ENCODE results near the gene JSRP1.
A peak's percentile ranks its signal among the peaks of the same experiment; 100 is the strongest.

The JSRP1 gene

DNA sequence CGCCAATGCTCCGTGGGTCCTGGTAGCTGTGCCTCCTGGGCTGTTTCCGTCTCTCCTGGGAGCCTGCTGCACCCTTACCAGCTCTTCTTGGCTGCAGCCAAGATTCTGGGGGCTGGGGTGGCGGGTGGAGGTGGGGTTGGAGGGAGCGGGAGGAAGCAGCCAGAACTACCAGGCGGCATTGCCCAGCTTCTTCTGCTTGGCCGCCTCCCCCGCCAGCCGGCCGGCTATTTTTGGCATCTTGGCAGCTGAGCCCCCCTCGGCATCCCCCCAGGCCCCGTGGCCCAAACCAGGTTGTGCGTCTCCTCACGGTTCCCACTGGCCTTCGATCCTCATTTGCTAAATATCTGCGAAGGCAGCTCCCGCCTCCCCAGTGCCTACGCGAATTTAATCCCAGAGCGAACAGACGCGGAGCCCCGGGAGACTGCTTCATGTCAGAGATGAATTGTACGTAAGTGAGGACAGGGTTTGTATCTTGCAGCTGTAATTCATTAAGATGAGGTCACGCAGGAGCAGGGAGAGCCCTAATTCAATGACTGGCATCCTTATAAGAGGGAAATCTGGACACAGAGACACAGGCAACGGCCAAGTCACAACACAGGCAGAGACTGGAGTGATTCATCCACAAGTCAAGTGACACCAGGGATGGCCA is 38.6 kb upstream of the JSRP1 start:
- no peak overlapping the region for H3K27ac ChIP-seq
- TF ChIP-seq, protein P1, sequence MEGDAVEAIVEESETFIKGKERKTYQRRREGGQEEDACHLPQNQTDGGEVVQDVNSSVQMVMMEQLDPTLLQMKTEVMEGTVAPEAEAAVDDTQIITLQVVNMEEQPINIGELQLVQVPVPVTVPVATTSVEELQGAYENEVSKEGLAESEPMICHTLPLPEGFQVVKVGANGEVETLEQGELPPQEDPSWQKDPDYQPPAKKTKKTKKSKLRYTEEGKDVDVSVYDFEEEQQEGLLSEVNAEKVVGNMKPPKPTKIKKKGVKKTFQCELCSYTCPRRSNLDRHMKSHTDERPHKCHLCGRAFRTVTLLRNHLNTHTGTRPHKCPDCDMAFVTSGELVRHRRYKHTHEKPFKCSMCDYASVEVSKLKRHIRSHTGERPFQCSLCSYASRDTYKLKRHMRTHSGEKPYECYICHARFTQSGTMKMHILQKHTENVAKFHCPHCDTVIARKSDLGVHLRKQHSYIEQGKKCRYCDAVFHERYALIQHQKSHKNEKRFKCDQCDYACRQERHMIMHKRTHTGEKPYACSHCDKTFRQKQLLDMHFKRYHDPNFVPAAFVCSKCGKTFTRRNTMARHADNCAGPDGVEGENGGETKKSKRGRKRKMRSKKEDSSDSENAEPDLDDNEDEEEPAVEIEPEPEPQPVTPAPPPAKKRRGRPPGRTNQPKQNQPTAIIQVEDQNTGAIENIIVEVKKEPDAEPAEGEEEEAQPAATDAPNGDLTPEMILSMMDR (conservative IDR thresholded peaks at IDR 0.05), result no peak
- no peak for TF ChIP-seq ZFX (IDR thresholded peaks at IDR 0.05)

DNA sequence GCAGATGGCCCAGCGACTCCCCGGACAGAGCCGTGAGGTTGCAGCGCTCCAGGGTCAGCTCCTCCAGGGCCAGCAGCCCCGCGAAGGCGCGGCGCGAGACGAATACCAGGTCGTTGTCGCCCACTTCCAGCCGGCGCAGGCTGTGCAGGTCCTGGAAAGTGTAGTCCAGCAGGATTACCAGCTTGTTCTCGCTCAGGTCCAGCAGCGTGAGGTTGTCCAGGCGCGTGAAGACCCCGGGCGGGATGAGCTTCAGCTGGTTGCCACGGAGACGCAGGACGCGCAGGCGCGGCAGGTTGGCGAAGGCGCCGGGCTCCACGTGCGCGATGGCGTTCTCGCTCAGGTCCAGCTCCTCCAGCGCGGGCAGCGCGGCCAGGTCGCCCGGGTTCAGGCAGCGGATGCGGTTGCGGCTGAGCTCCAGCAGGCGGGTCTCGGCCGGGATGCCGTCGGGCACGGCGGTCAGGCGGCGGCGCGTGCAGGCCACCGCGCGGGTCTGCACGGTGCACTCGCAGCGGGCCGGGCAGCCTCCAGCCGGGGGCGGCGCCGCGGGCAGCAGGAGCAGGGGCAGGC is 35.1 kb upstream of the JSRP1 start:
- no peak for TF ChIP-seq ZFX (IDR thresholded peaks at IDR 0.05)
- TF ChIP-seq, protein P1 (conservative IDR thresholded peaks at IDR 0.05), result no peak

DNA sequence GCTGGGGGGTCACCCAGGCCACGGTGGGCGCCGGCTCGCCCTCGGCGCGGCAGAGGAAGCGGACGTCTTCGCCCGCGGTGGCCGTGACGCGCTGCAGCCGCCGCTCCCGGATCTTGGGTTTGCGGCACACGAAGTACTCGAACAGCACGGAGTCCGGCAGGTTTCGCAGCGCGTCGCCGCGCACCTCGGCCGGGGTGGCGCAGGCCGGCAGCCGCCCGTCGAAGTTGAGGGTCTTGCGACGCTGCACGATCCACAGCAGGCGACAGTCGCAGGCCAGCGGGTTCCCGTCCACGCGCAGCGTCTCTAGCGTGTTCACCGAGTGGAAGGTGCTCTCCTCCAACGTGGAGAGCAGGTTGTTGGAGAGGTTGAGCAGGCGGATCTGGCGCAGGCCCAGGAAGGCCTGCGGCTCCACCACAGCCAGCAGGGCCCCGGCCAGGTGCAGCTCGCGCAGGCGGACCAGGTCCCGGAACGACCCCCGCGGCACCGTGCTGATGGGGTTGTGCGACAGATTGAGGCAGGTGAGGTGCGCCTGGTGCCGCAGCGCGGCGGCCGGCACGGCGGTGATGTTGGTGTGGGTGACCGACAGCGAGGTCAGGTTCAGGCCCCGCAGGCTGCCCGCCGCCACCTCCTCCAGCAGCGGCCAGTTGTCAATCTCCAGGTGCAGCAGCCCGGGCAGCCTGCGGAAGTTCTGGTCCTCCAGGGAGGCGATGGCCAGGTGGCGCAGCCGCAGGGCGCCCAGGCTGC is 34.4 kb upstream of the JSRP1 start:
- H3K27ac ChIP-seq, result peak overlapping the region; percentile 24
- peak; percentile 33; the same call in 1 of the 2 replicates for TF ChIP-seq ZFX (IDR thresholded peaks at IDR 0.05)
- TF ChIP-seq, protein P1 (conservative IDR thresholded peaks at IDR 0.05), result no peak

More for the DNA sequence above, 35.1 kb upstream of the JSRP1 start:
- H3K27ac ChIP-seq, result no peak overlapping the region

DNA sequence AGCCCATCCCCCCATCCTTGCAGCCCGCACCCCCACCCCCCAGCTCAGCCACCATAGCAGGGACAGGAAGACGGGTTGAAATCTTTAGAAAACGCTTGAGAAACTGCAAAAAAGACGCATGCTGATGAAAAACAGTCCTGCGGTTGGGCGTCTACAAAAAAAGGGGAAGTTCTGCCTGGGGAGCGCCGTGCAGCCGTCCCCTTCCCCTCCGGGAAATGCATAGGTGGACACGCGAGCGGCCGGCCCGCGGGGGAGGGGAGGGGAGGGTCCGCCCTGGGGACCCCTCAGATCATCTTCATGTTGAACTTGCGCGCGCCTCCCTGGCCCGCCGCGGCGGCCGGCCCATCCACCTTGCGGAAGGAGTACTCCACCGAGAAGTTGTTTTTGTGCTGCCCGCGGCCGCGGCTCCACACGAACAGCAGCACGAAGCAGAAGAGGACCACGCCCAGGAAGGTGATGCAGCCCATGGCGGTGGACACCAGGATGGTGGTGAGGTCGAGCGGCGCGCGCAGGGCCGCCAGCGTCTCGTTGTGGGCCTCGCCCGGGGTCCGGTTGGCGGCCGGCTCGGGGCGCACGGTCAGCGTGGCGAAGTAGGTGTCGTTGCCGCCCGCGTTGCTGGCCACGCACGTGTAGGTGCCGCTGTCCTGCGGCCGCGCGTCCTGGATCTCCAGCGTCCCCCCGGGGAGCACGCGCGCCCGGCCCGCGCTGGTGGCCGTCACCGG is 33.7 kb upstream of the JSRP1 start:
- peak overlapping the region; percentile 24 for H3K27ac ChIP-seq
- TF ChIP-seq, protein P1 (conservative IDR thresholded peaks at IDR 0.05), result no peak
- TF ChIP-seq ZFX (IDR thresholded peaks at IDR 0.05), result no peak

DNA sequence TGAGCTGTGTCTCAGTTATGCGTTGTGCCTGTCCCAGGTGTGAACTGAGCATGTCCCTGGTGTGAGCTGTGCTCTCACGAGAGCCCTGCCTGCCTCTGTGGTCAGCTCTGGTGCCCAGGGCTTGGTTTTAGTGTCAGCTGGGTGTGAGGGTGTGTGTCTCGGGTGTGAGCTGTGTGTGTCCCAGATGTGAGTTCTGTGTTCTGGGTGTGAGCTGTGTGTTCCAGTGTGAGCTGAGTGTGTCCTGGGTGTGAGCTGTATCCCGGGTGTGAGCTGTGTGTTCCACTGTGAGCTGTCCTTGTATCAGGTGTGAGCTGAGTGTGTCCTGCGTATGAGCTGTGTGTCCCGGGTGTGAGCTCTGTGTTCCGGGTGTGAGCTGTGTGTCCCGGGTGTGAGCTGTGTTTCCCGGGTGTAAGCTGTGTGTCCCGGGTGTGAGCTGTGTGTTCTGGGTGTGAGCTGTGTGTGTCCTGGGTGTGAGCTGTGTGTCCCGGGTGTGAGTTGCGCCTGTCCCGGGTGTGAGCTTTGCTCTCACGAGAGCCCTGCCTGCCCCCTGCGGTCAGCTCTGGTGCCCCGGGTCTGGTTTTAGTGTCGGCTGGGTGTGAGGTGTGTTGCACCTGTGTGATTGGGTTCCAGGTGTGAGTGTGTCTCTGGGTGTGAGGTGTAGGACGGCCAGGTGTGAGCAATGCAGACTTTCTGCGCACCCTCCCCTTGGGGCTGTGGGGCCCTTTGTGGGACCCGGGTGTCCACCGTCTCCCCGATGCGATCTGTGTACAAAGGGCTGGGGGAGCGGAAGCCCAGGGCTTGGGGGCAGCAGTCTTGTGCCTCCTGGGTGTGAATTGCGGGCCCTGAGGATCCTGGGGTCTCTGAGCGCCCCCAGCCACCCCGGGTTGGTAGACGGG is 32.8 kb upstream of the JSRP1 start:
- TF ChIP-seq, protein P1 (conservative IDR thresholded peaks at IDR 0.05), result no peak
- no peak for TF ChIP-seq ZFX (IDR thresholded peaks at IDR 0.05)
- no peak overlapping the region for H3K27ac ChIP-seq

DNA sequence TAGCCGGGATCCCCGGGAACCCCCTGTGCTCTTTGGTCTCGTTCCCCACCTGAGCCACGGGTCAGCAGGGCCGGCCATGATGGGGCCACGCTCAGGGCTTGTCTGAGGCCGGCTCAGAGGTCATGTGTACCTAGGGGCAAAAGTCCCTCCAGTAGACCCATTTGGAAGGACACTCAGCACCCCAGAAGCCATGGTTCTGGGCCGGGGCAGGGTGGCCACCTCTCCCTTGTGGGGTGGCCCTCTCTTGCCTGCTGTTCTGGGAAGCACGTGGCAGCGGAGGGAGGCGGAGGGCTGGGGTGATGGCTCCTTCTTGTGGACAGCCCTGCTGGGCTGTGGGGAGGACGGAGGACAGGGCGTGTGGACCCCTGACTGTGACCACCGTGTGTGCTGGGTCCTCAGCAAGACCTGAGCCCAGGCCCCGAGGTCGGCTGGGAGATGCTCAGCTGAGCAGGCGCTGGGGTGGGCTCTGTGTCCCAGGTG is 32.2 kb upstream of the JSRP1 start:
- no peak overlapping the region for H3K27ac ChIP-seq
- TF ChIP-seq, protein P1 (conservative IDR thresholded peaks at IDR 0.05), result no peak
- no peak for TF ChIP-seq ZFX (IDR thresholded peaks at IDR 0.05)
